HFF-Myc (cell line): ENCODE data around the gene CREBRF.
A peak's percentile ranks its signal among the peaks of the same experiment; 100 is the strongest.
"Not testable (repeated sequence)": the region's sequence is repeated elsewhere in the genome, so short reads cannot be mapped to it uniquely, and the experiment has no call there.

ENCODE experiments used
- DNase-seq: peaks from one replicate; pipeline ENCODE4 v3.0.0-alpha.2; 2011; ENCODE audit warnings: low read depth; ENCODE audit errors: extremely low read depth
- H3K4me3 ChIP-seq: replicated peaks from 2 replicates; pipeline ENCODE4 v1.5.1; 2011; ENCODE audit warnings: low read depth, mild to moderate bottlenecking, control low read depth, low read length
- TF ChIP-seq, protein P1 (sequence below): IDR thresholded peaks from 2 replicates; pipeline ENCODE4 v1.5.1; 2012; ENCODE audit warnings: mild to moderate bottlenecking, low read depth, low read length, control low read depth; ENCODE audit errors: missing control alignments

Gene CREBRF

DNA sequence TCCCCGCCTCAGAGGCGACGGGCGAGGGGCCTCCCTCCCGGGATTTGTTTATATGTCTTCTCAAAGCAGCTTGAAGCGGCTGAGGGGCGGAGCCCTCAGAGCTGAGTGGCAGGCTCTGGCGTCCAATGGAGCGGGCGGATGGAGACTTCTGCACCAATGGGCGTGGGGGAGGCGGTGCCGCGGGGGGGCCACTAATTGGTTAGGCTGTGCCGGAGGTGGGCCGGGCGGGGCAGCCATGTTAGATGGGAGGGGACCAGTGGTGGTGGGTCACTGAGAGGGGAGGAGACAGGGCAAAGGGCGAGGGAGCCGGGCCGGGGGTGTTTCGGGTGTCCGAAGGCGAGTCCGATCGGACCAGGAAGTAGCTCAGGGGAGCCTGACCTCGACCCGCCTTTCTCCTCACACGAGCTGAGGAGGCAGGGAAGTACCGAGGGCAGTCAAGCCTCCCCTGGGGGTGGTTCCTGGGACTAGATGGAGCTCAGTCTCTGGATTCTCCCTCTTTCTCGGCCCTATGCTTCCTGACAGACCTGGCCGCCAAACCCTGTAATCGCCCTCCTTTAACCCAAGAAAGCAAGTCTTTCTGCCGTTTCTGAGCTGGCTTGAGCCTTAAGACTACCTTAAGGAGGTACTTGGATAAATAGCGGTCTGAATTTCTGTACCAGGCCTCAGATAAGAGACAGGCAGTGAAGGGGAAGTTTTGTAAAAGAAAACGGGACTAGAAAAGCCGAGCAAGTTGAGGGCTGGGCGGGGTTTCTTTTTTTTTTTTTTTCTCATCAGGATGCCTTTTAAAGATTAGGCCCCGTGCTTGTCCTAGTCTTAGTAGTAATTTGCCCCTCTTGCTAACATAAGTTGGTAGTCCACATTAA is 1.1 kb downstream of the CREBRF start:
- DNase-seq, result peak; percentile 83
- TF ChIP-seq, protein P1, sequence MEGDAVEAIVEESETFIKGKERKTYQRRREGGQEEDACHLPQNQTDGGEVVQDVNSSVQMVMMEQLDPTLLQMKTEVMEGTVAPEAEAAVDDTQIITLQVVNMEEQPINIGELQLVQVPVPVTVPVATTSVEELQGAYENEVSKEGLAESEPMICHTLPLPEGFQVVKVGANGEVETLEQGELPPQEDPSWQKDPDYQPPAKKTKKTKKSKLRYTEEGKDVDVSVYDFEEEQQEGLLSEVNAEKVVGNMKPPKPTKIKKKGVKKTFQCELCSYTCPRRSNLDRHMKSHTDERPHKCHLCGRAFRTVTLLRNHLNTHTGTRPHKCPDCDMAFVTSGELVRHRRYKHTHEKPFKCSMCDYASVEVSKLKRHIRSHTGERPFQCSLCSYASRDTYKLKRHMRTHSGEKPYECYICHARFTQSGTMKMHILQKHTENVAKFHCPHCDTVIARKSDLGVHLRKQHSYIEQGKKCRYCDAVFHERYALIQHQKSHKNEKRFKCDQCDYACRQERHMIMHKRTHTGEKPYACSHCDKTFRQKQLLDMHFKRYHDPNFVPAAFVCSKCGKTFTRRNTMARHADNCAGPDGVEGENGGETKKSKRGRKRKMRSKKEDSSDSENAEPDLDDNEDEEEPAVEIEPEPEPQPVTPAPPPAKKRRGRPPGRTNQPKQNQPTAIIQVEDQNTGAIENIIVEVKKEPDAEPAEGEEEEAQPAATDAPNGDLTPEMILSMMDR, result peak; percentile 12
- H3K4me3 ChIP-seq, result peak overlapping the region; percentile 76

DNA sequence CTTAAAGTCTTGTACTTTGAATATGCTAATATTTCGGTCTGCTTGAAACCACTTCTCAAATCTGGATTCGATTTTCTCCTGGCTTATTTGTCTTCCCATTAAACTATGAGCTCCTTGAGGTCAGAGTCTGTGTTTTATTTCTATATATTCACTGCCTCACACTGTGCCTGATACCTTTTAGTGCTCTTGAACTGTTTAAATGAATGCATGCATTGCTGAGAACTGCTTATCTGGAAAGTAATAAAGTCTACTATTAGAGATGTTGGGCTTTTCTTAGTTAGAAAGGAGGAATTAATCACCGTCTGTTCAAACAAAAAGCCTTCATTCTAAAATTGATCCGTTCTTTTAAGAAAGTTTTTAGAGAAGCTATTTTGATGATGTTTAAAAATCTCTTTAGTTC is 6.0 kb downstream of the CREBRF start:
- TF ChIP-seq, protein P1, result no peak
- DNase-seq, result no peak
- H3K4me3 ChIP-seq, result no peak overlapping the region

DNA sequence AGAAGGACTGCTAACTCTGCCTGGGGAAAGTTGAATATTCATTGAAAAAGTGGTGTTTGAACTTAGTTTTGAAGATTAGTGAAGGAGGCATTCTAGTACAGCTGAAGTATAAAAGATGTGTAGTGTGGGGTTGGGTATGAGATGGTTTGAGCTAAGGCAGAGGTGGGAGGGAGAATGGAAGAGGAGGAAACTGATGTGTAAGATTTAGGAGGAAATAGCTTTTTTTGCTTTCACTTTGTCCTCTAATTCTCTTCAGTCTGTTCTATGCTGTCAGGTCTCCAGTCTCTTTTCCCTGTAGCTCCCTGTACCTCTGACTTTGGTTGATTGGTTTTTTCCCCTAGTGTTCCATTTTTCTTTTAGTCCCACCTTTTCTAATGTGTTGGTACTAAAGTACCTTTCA is 9.0 kb downstream of the CREBRF start:
- no peak overlapping the region for H3K4me3 ChIP-seq
- TF ChIP-seq, protein P1, result no peak
- DNase-seq, result no peak

DNA sequence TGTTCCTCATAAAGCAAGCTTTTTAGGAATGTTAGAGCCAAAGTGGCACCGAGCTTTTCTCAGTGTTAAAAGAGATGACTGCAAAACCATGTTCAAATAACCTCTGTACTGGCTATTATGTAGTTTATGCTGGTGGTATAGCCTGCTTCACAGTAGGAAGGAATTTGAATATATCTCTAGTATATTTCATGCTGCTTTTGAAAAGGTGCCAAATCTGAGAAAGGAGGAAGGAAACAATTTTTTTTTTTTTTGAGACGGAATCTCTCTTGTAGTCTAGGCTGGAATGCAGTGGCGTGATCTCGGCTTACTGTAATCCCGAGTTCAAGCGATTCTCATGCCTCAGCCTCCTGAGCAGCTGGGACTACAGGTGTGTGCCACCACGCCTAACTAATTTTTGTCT is 13.5 kb downstream of the CREBRF start:
- H3K4me3 ChIP-seq, result no peak overlapping the region
- no peak for DNase-seq
- TF ChIP-seq, protein P1, result no peak

DNA sequence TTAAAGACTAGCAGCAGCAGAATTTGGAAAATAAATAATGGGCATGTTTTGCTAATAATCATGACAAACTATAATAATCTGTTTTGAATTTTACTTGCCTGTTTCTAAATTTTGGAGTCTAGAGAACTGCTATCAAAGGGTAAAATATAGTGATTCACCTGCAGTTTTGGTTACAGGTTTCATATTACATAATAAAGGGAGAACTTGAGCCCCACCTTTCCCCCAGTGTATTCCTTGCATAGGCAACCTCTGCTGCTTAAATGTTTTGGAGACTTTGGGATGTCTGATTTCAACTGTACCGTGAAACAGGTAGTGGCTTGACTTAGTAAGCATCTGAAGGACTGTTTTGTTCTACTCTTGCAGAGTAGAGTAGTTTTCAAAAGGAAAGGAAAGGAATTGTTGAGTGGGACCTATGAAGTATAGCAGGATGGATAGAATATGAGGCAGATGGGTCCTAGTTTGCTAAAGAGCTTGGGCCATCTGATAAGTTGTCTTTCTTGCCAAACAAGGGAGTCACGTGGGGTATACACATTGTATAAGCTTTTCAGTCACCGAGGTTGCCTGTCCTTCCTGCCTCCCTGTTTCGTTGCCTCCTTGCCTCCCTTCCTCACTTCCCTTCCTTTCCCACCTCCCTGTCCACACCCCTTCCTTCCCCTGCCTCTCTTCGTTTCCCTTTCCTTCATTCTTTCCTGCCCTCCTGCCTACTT is 19.1 kb downstream of the CREBRF start:
- TF ChIP-seq, protein P1, result no peak
- no peak overlapping the region for H3K4me3 ChIP-seq
- no peak for DNase-seq

DNA sequence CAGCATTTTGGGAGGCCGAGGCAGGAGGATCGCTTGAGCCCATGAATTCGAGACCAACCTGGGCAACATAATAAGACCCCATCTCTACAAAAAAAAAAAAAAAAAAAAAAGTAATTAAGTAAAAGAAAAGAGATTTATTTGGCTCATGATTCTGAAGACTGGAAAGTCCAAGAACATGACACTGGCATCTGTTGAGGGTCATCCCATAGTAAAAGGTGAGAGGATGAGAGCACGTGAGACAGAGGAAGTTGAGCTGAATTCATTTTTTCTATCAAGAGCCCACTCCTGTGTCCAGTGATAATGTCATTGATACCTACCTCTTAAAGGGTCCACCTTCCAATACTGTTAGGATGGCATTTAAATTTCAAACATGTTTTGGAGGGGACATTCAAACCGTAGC is 19.8 kb downstream of the CREBRF start:
- H3K4me3 ChIP-seq, result no peak overlapping the region
- TF ChIP-seq, protein P1, result no peak
- no peak for DNase-seq

DNA sequence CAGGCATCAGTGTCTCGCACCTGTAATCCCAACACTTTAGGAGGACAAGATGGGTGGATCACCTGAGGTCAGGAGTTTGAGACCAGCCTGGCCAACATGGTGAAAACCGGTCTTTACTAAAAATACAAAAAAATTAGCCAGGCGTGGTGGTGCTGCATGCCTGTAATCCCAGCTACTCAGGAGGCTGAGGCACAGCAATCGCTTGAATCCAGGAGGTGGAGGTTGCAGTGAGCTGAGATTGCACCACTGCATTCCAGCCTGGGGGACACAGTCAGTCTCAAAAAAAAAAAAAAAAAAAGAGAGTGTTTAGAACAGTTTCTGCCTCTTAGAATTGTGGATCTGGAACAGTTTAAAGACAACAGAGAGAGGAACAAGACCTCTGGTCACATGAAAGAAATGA is 20.3 kb downstream of the CREBRF start:
- not testable (repeated sequence) for DNase-seq, H3K4me3 ChIP-seq
